ENCODE data around the gene SDC3. TPM values are rescaled to one million over a fixed set of nuclear protein-coding genes. Genes with fewer than 3 reads are reported as not detected.
"Not testable (repeated sequence)": the region's sequence is repeated elsewhere in the genome, so short reads cannot be mapped to it uniquely, and the experiment has no call there.

The SDC3 gene
- total RNA-seq, 1 donor from 2014 or later = 66.1 TPM

- no peak for DNase-seq
Observed at GRCh38 chr1:30875197-30875596, 33.4 kb downstream of the SDC3 start.

GRCh38 chr1:30874176-30874575 is 34.4 kb downstream of the SDC3 start:
- DNase-seq = no peak

- no peak for DNase-seq
Observed at GRCh38 chr1:30872948-30873263, 35.7 kb downstream of the SDC3 start.

GRCh38 chr1:30872033-30872947 is 36.3 kb downstream of the SDC3 start:
- DNase-seq = no peak

- DNase-seq = no peak
Observed at GRCh38 chr1:30871276-30871871, 37.2 kb downstream of the SDC3 start.

- DNase-seq = no peak
Observed at GRCh38 chr1:30870656-30871055, 37.9 kb downstream of the SDC3 start.

GRCh38 chr1:30870035-30870434 is 38.5 kb downstream of the SDC3 start:
- DNase-seq = no peak

GRCh38 chr1:30868833-30869435 is 39.6 kb downstream of the SDC3 start:
- no peak for DNase-seq

- not testable (repeated sequence) for DNase-seq
Observed at GRCh38 chr1:30868057-30868456, 40.5 kb downstream of the SDC3 start.

GRCh38 chr1:30867537-30867936 is 41.0 kb downstream of the SDC3 start:
- DNase-seq = no peak

GRCh38 chr1:30866594-30866993 is 42.0 kb downstream of the SDC3 start:
- no peak for DNase-seq

- no peak for DNase-seq
Observed at GRCh38 chr1:30864681-30865080, 43.9 kb downstream of the SDC3 start.

- no peak for DNase-seq
Observed at GRCh38 chr1:30863858-30864604, 44.5 kb downstream of the SDC3 start.

- no peak for DNase-seq
Observed at GRCh38 chr1:30860320-30860652, 48.3 kb downstream of the SDC3 start.

- no peak for DNase-seq
Observed at GRCh38 chr1:30857964-30858363, 50.6 kb downstream of the SDC3 start.

- DNase-seq = no peak
Observed at GRCh38 chr1:30857062-30857461, 51.5 kb downstream of the SDC3 start.

GRCh38 chr1:30856260-30856790 is 52.2 kb downstream of the SDC3 start:
- DNase-seq = no peak

GRCh38 chr1:30855686-30856259 is 52.8 kb downstream of the SDC3 start:
- no peak for DNase-seq

GRCh38 chr1:30853350-30853749 is 55.2 kb downstream of the SDC3 start:
- DNase-seq = no peak

- no peak for DNase-seq
Observed at GRCh38 chr1:30852026-30852425, 56.5 kb downstream of the SDC3 start.

- DNase-seq = no peak
Observed at GRCh38 chr1:30851286-30851685, 57.3 kb downstream of the SDC3 start.

GRCh38 chr1:30850607-30851006 is 58.0 kb downstream of the SDC3 start:
- no peak for DNase-seq
